ENCODE measurements around the gene CYBB.

The CYBB gene

DNA sequence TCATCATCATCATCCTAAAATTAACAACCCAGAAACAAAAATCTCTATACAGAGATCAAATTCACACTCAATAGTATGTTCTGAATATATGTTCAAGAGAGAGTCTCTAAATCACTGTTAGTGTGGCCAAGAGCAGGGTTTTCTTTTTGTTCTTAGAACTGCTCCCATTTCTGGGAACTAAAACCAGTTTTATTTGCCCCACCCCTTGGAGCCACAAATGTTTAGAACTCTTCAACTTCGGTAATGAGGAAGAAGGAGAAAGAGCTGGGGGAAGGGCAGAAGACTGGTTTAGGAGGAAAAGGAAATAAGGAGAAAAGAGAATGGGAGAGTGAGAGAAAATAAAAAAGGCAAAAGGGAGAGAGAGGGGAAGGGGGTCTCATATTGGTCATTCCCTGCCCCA, 32.3 kb downstream of the CYBB start:
- H3K27ac ChIP-seq (ENCODE audit: low read length) = no peak overlapping the region
- DNase-seq (ENCODE audit: low read depth, low spot score) = no peak
- no peaks in the 10 kb centered on the region for H3K27me3 ChIP-seq (ENCODE audit: control insufficient read depth, insufficient read depth, low read length)
- H3K4me1 ChIP-seq (ENCODE audit: control insufficient read depth, insufficient read depth, low read length) = no peaks in the 10 kb centered on the region
- H3K36me3 ChIP-seq (ENCODE audit: control insufficient read depth, insufficient read depth, low read length) = no peaks in the 10 kb centered on the region
- no peak overlapping the region for H3K4me3 ChIP-seq (ENCODE audit: low read length)
- WGBS (ENCODE audit: insufficient coverage, insufficient read length) = no CpG with 5 or more reads among the region's 1 CpG
- H3K9me3 ChIP-seq (ENCODE audit: control insufficient read depth, insufficient read depth, low read length) = no peaks in the 10 kb centered on the region

DNA sequence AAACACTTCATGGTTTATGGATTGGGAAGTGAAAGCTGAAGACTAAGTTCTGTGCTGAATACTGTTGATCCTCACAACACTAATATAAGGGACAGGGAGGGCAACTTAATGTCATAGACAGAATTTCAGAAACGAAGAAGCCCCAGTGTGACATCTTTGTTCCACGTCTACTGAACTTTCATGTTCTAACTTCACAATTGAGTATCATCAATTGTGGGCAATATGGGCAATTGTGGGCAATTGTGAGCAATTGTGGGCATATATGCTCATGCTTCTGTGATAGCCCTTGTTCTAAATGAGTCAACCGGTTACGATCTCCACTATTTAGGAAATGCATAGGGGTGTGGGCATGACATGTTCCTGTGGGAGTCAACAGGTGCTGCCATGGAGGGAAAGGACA, 33.7 kb downstream of the CYBB start:
- H3K36me3 ChIP-seq (ENCODE audit: control insufficient read depth, insufficient read depth, low read length) = no peaks in the 10 kb centered on the region
- no peaks in the 10 kb centered on the region for H3K9me3 ChIP-seq (ENCODE audit: control insufficient read depth, insufficient read depth, low read length)
- no peak for DNase-seq (ENCODE audit: low read depth, low spot score)
- H3K27ac ChIP-seq (ENCODE audit: low read length) = no peak overlapping the region
- H3K27me3 ChIP-seq (ENCODE audit: control insufficient read depth, insufficient read depth, low read length) = no peaks in the 10 kb centered on the region
- H3K4me1 ChIP-seq (ENCODE audit: control insufficient read depth, insufficient read depth, low read length) = no peaks in the 10 kb centered on the region
- no CpG with 5 or more reads among the region's 4 CpGs for WGBS (ENCODE audit: insufficient coverage, insufficient read length)
- no peak overlapping the region for H3K4me3 ChIP-seq (ENCODE audit: low read length)

DNA sequence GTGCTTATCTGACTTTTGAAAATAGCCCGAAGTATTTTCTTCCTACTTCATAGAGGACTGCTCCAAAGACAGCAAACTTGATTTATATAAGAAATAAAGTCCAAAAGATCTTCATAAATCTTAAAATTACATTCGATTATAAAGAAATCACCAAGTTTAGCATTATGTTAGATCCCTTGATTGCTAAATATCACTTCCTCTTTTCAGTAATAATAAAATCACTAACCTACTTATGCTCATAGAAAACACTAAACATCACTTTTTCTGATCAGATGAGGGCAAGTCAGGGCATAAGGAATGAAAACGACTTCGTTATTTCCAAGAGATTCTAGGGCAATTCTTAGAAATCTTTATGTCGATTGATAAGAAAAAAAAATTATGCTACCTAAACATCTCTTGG, 35.5 kb downstream of the CYBB start:
- Histone ChIP-seq H3K9me3 (ENCODE audit: control insufficient read depth, insufficient read depth, low read length) (no peaks in the 10 kb centered on the region), H3K4me1 (ENCODE audit: control insufficient read depth, insufficient read depth, low read length) (no peaks in the 10 kb centered on the region), H3K27me3 (ENCODE audit: control insufficient read depth, insufficient read depth, low read length) (no peaks in the 10 kb centered on the region), H3K4me3 (ENCODE audit: low read length) (no peak overlapping the region), H3K27ac (ENCODE audit: low read length) (no peak overlapping the region), H3K36me3 (ENCODE audit: control insufficient read depth, insufficient read depth, low read length) (no peaks in the 10 kb centered on the region)
- no peak for DNase-seq (ENCODE audit: low read depth, low spot score)
- WGBS (ENCODE audit: insufficient coverage, insufficient read length) = no CpG with 5 or more reads among the region's 5 CpGs

DNA sequence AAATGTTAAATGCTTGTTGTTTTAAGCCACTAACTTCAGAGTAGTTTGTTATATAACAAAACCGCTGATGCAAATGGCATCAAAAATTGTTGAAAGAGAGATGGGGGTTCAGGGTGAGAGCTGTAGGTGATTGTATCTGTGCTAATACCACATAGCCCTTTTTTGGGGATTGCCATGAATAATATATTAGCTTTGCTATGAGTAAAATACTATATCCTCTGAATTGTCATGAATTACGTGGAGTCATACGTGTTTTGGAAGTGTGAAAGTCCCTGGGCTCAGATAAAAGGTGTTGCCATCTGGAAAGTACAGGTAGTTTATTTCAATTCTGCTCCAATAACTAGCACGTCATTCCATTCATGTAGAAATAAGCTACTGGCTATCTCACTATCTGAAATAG, 36.9 kb downstream of the CYBB start:
- Histone ChIP-seq H3K4me1 (ENCODE audit: control insufficient read depth, insufficient read depth, low read length) (no peaks in the 10 kb centered on the region), H3K36me3 (ENCODE audit: control insufficient read depth, insufficient read depth, low read length) (no peaks in the 10 kb centered on the region), H3K27me3 (ENCODE audit: control insufficient read depth, insufficient read depth, low read length) (no peaks in the 10 kb centered on the region), H3K4me3 (ENCODE audit: low read length) (no peak overlapping the region), H3K27ac (ENCODE audit: low read length) (no peak overlapping the region), H3K9me3 (ENCODE audit: control insufficient read depth, insufficient read depth, low read length) (no peaks in the 10 kb centered on the region)
- no peak for DNase-seq (ENCODE audit: low read depth, low spot score)
- WGBS (ENCODE audit: insufficient coverage, insufficient read length) = no CpG with 5 or more reads among the region's 4 CpGs

DNA sequence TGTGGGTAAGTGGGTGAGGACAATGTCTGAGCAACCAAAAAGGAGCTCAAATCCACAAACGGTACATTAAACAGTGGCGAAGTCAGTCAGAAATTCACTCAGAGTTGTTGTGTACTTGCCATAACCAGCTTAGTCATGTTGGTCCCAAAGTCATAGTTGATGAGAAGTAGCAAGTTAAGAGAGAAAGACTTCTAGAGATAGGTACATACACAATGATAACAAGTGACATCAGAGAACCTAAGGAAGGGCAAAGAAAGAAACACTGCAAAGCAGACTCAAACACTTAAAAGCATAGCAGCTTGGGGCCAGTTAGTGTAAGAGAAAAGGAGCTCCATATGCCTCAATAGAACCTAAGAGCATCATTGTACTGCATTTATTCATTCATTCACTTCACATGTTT, 37.3 kb downstream of the CYBB start:
- Histone ChIP-seq H3K4me1 (ENCODE audit: control insufficient read depth, insufficient read depth, low read length) (no peaks in the 10 kb centered on the region), H3K36me3 (ENCODE audit: control insufficient read depth, insufficient read depth, low read length) (no peaks in the 10 kb centered on the region), H3K27me3 (ENCODE audit: control insufficient read depth, insufficient read depth, low read length) (no peaks in the 10 kb centered on the region), H3K27ac (ENCODE audit: low read length) (no peak overlapping the region), H3K9me3 (ENCODE audit: control insufficient read depth, insufficient read depth, low read length) (no peaks in the 10 kb centered on the region), H3K4me3 (ENCODE audit: low read length) (no peak overlapping the region)
- DNase-seq (ENCODE audit: low read depth, low spot score) = no peak
- no CpG with 5 or more reads among the region's 2 CpGs for WGBS (ENCODE audit: insufficient coverage, insufficient read length)

DNA sequence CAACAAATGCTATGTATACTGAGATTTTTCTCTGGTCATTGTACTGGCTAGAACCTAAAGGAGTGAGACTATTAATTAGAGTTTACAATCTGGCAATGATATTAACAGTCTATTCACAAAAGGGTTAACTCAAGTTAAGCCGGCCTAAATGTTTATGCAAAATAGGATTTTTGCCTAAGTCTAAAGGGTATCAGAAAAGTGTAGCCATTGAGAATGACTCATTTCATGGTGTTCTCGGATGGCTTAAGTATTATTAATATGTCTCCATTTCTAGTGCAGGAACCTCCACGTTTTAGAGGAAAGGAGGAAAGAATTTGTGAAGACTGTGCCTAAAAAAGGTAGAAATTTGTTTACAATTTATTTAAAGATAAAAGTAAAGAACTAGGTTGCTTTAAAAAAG, 37.7 kb downstream of the CYBB start:
- H3K4me1 ChIP-seq (ENCODE audit: control insufficient read depth, insufficient read depth, low read length) = no peaks in the 10 kb centered on the region
- H3K27ac ChIP-seq (ENCODE audit: low read length) = no peak overlapping the region
- H3K4me3 ChIP-seq (ENCODE audit: low read length) = no peak overlapping the region
- DNase-seq (ENCODE audit: low read depth, low spot score) = no peak
- H3K9me3 ChIP-seq (ENCODE audit: control insufficient read depth, insufficient read depth, low read length) = no peaks in the 10 kb centered on the region
- WGBS (ENCODE audit: insufficient coverage, insufficient read length) = no CpG with 5 or more reads among the region's 3 CpGs
- H3K36me3 ChIP-seq (ENCODE audit: control insufficient read depth, insufficient read depth, low read length) = no peaks in the 10 kb centered on the region
- H3K27me3 ChIP-seq (ENCODE audit: control insufficient read depth, insufficient read depth, low read length) = no peaks in the 10 kb centered on the region

DNA sequence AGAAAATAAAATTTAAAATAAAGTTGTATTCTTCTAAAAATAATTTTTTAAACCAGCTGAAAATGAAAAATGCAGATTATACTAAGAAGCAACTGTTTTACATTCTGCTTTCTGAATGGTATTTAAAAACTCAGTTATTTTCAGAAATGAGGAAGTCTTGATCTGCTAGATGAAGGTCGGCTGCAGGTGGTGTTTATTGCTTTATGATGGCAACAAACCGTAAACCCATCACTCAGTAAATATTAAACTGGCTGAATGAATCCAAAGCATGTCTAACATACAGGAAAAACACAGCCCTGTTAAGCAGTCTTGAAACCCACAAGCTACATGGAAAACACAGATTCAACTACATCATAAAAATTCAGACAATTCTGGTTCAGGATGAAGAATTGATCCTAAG, 38.2 kb downstream of the CYBB start:
- H3K27me3 ChIP-seq (ENCODE audit: control insufficient read depth, insufficient read depth, low read length) = no peaks in the 10 kb centered on the region
- H3K36me3 ChIP-seq (ENCODE audit: control insufficient read depth, insufficient read depth, low read length) = no peaks in the 10 kb centered on the region
- H3K27ac ChIP-seq (ENCODE audit: low read length) = no peak overlapping the region
- no peak overlapping the region for H3K4me3 ChIP-seq (ENCODE audit: low read length)
- H3K9me3 ChIP-seq (ENCODE audit: control insufficient read depth, insufficient read depth, low read length) = no peaks in the 10 kb centered on the region
- no CpG with 5 or more reads among the region's 2 CpGs for WGBS (ENCODE audit: insufficient coverage, insufficient read length)
- DNase-seq (ENCODE audit: low read depth, low spot score) = no peak
- H3K4me1 ChIP-seq (ENCODE audit: control insufficient read depth, insufficient read depth, low read length) = no peaks in the 10 kb centered on the region

DNA sequence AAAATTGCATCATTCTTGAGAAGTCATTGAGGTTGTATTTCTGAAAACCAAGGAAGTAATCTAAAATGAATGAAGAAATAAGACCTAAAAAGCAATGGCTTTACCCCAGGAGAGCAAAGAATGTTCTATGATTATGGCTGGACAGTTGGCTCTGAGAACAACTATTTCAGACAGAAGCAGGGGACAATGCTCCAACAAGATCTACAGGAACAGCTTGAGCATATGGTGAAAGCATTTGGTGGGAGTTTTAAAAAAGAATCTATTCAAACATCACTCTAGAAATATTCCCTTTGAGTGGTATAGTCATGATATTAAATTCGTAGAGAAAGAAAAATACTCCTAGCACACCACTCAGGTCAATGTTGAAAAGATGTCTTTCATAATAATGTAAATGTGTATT, 40.8 kb downstream of the CYBB start:
- no peaks in the 10 kb centered on the region for H3K4me1 ChIP-seq (ENCODE audit: control insufficient read depth, insufficient read depth, low read length)
- WGBS (ENCODE audit: insufficient coverage, insufficient read length) = no CpG with 5 or more reads among the region's 1 CpG
- H3K36me3 ChIP-seq (ENCODE audit: control insufficient read depth, insufficient read depth, low read length) = no peaks in the 10 kb centered on the region
- no peaks in the 10 kb centered on the region for H3K9me3 ChIP-seq (ENCODE audit: control insufficient read depth, insufficient read depth, low read length)
- H3K27me3 ChIP-seq (ENCODE audit: control insufficient read depth, insufficient read depth, low read length) = no peaks in the 10 kb centered on the region
- DNase-seq (ENCODE audit: low read depth, low spot score) = no peak
- H3K27ac ChIP-seq (ENCODE audit: low read length) = no peak overlapping the region
- no peak overlapping the region for H3K4me3 ChIP-seq (ENCODE audit: low read length)

DNA sequence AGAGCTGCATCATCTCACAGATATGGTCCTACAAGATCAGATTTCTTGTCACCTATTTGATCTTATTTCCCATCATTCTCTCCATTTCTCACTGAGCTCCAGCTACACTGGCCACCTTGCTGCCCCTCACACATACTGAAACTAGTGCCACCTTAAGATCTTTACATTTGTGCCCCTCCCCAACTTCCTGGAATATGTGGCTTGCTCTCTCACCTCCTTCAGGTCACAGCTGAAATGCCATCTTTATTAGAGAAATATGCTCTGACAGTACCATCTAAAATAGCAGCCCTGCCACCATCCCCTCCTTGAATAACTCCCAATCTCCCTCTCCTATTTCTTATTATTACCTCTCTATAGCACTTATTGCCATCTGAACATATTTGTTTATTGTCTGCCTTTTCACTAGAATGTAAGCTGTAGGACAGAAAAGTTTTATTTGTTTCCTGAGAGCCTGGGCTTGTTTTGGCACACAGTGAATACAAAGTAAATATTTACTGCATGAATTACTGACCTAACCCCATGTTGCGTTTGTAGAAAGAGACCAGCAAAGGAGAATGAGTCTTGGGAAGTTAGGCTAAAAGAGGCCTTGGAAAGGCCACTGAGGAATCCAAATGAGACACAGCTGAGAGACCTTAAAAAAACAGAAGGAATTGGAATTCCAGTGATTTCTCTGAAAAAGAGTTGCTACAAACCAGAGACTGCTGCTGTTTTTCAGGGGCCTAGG, 44.8 kb downstream of the CYBB start:
- no peaks in the 10 kb centered on the region for H3K36me3 ChIP-seq (ENCODE audit: control insufficient read depth, insufficient read depth, low read length)
- no peak overlapping the region for H3K4me3 ChIP-seq (ENCODE audit: low read length)
- DNase-seq (ENCODE audit: low read depth, low spot score) = no peak
- no peak overlapping the region for H3K27ac ChIP-seq (ENCODE audit: low read length)
- WGBS (ENCODE audit: insufficient coverage, insufficient read length) = no CpG with 5 or more reads among the region's 1 CpG
- H3K9me3 ChIP-seq (ENCODE audit: control insufficient read depth, insufficient read depth, low read length) = no peaks in the 10 kb centered on the region
- H3K4me1 ChIP-seq (ENCODE audit: control insufficient read depth, insufficient read depth, low read length) = no peaks in the 10 kb centered on the region
- no peaks in the 10 kb centered on the region for H3K27me3 ChIP-seq (ENCODE audit: control insufficient read depth, insufficient read depth, low read length)

DNA sequence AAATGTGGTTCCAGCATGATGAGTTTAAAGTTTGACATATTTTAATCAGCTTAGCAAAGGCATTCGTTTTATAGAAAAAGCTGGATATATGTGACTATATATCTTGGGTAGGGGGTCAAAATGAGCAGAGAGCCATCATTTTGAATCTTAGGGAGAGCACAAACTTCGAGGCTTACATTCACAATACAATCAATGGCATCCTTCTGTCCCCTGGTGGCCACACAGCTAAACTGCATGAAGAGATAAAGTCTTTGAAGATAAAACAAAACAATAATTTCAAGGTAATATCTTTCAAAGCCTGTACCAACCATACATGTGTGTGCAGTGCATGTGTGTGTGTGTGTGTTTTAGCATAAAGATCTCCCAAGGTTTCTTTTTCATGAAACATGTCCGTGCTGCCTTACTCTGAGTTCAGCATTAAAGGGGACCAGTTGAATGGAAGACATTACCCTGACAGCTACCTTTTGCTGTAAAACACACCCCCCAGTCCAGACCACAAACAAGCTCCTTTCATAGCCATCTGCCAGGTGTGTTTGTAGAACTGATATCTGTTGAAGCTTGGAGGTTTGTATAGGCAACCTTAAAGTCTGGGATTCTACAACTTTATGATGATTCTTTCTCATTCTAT, 45.5 kb downstream of the CYBB start:
- H3K4me1 ChIP-seq (ENCODE audit: control insufficient read depth, insufficient read depth, low read length) = no peaks in the 10 kb centered on the region
- DNase-seq (ENCODE audit: low read depth, low spot score) = no peak
- no peak overlapping the region for H3K4me3 ChIP-seq (ENCODE audit: low read length)
- H3K27ac ChIP-seq (ENCODE audit: low read length) = no peak overlapping the region
- H3K27me3 ChIP-seq (ENCODE audit: control insufficient read depth, insufficient read depth, low read length) = no peaks in the 10 kb centered on the region
- no CpG with 5 or more reads among the region's 3 CpGs for WGBS (ENCODE audit: insufficient coverage, insufficient read length)
- H3K9me3 ChIP-seq (ENCODE audit: control insufficient read depth, insufficient read depth, low read length) = no peaks in the 10 kb centered on the region
- H3K36me3 ChIP-seq (ENCODE audit: control insufficient read depth, insufficient read depth, low read length) = no peaks in the 10 kb centered on the region

DNA sequence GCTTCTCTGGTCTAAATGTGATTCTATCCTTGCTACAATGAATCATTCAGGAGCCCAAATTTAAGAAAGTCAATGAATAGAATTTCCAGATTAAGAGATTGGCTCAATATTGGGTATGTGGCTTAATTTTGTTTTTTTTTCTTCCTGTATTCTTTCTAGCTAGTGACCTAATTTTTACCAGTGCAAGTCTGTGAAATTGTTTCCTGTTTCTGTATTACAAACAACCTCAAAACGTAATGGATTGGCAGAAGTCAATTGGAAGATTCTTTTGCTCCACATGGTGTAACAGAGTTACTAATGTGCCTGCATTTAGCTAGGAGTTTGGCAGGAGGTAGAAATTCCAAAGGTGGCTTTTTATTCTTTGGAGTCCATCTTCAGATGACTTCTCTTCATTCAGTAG, 49.9 kb downstream of the CYBB start:
- no peak overlapping the region for H3K4me3 ChIP-seq (ENCODE audit: low read length)
- no peaks in the 10 kb centered on the region for H3K36me3 ChIP-seq (ENCODE audit: control insufficient read depth, insufficient read depth, low read length)
- H3K27me3 ChIP-seq (ENCODE audit: control insufficient read depth, insufficient read depth, low read length) = no peaks in the 10 kb centered on the region
- no peaks in the 10 kb centered on the region for H3K9me3 ChIP-seq (ENCODE audit: control insufficient read depth, insufficient read depth, low read length)
- no CpG with 5 or more reads among the region's 1 CpG for WGBS (ENCODE audit: insufficient coverage, insufficient read length)
- no peaks in the 10 kb centered on the region for H3K4me1 ChIP-seq (ENCODE audit: control insufficient read depth, insufficient read depth, low read length)
- H3K27ac ChIP-seq (ENCODE audit: low read length) = no peak overlapping the region
- no peak for DNase-seq (ENCODE audit: low read depth, low spot score)
